ENCODE data around the gene NEUROD1.

DNA sequence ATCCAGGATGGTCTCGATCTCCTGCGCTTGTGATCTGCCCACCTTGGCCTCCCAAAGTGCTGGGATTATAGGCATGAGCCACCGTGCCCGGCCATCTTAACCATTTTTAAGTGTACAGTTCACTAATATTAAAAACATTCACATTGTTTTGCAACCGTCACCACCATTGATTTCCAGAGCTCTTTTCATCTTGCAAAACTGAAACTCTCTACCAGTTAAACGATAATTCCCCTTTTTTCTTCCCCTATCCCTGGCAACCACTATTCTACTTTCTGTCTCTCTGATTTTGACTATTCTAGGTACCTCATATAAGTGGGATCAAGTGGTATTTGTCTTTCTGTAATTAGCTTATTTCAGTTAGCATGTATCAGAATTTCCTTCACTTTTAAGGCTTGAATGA lies 16.8 kb upstream of the NEUROD1 start:
- TF ChIP-seq GATA3 (IDR thresholded peaks at IDR 0.05; ENCODE audit: low read depth, low read length): no peak
- no peak for TF ChIP-seq GATA2 (IDR thresholded peaks at IDR 0.05; ENCODE audit: low read depth, low read length)
